GM12892 (cell line): ENCODE data around the gene LEFTY2.

Experiments
- POLR2A ChIP-seq: IDR thresholded peaks from 2 replicates; pipeline ENCODE4 v1.6.1; 2011; ENCODE audit warnings: low read depth, low read length, control low read depth
- TAF1 ChIP-seq: IDR thresholded peaks from 2 replicates; pipeline ENCODE4 v1.6.1; 2011; ENCODE audit warnings: low read depth, mild to moderate bottlenecking, control low read depth, low read length, borderline replicate concordance

GRCh38 chr1:225917101-225917500 lies 23.9 kb downstream of the LEFTY2 start:
- no peak for TF ChIP-seq TAF1
- TF ChIP-seq POLR2A, result no peak
